ENCODE results near the gene RNMT.
A peak's percentile ranks its signal among the peaks of the same experiment; 100 is the strongest.

RNMT gene

DNA sequence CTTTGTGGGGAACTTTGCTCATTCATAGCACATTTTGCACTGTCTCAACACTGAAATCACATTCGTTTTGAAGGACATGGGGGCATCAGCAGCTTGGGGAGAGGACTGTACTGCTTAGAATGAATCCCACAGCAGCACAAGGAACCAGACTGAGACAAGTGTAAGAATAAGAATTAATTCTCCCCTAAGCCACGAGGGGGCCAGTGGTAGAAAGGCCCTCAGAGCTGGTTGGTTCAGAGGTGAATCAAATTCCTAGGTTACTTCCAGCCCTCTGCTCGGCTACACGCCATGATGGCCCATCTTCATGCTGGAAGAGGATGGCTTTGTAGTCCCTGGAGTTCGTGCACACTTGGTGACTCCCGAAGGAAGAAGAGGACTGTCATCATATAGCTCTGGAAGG is 85.5 kb downstream of the RNMT start:
- DNase-seq (ENCODE audit: low read depth): no peak

DNA sequence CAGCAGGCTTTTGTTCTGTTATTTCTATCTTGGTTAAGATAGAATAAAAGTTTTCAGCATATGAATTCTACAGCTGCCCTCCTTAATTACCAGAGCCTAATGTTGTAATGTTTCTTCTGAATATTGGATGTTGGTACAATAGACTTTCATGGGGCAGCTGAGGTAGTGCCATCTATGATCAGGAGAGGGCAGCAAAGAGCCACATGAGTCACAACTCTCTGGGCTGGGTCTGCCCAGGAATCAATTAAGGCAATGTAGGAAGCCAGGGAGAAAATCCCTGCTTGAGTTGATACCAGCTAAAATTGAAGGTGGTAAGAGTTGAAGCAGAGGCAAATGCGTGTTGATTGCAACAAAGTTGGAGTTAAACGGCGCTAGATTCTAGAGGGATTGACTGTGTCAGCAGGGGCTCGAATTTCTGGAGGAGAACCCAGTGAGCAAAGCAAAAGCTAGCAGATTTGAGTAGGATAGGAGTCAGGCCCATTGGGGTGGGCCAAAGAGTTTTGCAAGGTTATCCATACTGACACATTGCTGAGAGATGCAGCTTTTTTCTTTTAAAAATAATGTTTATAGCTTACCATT is 86.9 kb downstream of the RNMT start:
- DNase-seq (ENCODE audit: low read depth): peak; percentile 32
